ENCODE data around the gene MAP3K12.

DNA sequence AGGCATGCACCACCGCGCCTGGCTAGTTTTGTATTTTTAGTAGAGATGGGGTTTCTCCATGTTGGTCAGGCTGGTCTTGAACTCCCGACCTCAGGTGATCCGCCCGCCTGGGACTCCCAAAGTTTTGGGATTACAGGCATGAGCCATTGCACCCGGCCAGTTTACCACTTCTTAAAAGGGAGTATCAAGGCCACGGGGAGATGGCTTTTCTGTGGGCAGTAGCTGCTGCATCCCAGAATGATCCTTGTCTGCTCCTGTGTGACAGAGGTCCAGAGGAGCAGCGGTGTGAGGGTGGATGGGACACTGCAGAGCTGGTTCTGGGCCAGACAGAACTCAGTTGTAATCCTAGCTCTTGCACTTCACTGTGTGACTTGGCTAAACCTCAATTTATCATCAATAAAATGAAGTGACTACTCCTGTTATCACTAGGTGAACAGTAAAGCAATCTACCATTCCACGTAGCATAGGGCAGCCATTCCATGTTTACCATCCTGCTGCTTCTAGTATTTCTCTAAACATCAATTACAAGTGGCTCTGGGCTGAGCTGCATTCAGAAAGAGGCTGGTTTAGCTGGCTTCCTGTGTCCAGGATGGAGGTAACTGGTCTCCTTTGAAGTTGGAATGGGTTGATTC is 11.0 kb upstream of the MAP3K12 start:
- TF ChIP-seq, protein P1, sequence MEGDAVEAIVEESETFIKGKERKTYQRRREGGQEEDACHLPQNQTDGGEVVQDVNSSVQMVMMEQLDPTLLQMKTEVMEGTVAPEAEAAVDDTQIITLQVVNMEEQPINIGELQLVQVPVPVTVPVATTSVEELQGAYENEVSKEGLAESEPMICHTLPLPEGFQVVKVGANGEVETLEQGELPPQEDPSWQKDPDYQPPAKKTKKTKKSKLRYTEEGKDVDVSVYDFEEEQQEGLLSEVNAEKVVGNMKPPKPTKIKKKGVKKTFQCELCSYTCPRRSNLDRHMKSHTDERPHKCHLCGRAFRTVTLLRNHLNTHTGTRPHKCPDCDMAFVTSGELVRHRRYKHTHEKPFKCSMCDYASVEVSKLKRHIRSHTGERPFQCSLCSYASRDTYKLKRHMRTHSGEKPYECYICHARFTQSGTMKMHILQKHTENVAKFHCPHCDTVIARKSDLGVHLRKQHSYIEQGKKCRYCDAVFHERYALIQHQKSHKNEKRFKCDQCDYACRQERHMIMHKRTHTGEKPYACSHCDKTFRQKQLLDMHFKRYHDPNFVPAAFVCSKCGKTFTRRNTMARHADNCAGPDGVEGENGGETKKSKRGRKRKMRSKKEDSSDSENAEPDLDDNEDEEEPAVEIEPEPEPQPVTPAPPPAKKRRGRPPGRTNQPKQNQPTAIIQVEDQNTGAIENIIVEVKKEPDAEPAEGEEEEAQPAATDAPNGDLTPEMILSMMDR (IDR thresholded peaks at IDR 0.05), result no peak
- no peak for TF ChIP-seq POLR2A (IDR thresholded peaks at IDR 0.05)
- no peak for TF ChIP-seq POLR2AphosphoS5 (IDR thresholded peaks at IDR 0.05)
- no peak for TF ChIP-seq EP300 (IDR thresholded peaks at IDR 0.05)

Measured in suprapubic skin (tissue), 4 donors.